IPS-18a (cell line): ENCODE data around the gene PXN.
"Not testable (repeated sequence)": the region's sequence is repeated elsewhere in the genome, so short reads cannot be mapped to it uniquely, and the experiment has no call there.

Experiments
- H3K27ac ChIP-seq: one replicate; pipeline ENCODE4 v1.5.1; 2013; ENCODE audit warnings: low read length
- H3K27me3 ChIP-seq: one replicate; pipeline ENCODE4 v1.6.1; 2013; ENCODE audit warnings: mild to moderate bottlenecking, low read length; ENCODE audit not compliant: control insufficient read depth, insufficient read depth
- H3K36me3 ChIP-seq: one replicate; pipeline ENCODE4 v1.6.1; 2013; ENCODE audit warnings: low read depth, low read length; ENCODE audit not compliant: control insufficient read depth
- H3K4me1 ChIP-seq: one replicate; pipeline ENCODE4 v1.6.1; 2013; ENCODE audit warnings: low read depth, low read length; ENCODE audit not compliant: control insufficient read depth
- H3K4me3 ChIP-seq: one replicate; pipeline ENCODE4 v1.5.1; 2013; ENCODE audit warnings: low read length
- H3K9ac ChIP-seq: one replicate; pipeline ENCODE4 v1.6.1; 2013; ENCODE audit warnings: mild to moderate bottlenecking, low read length, moderate library complexity
- H3K9me3 ChIP-seq: one replicate; pipeline ENCODE4 v1.6.1; 2013; ENCODE audit warnings: low read depth, low read length; ENCODE audit not compliant: control insufficient read depth

Gene PXN

DNA sequence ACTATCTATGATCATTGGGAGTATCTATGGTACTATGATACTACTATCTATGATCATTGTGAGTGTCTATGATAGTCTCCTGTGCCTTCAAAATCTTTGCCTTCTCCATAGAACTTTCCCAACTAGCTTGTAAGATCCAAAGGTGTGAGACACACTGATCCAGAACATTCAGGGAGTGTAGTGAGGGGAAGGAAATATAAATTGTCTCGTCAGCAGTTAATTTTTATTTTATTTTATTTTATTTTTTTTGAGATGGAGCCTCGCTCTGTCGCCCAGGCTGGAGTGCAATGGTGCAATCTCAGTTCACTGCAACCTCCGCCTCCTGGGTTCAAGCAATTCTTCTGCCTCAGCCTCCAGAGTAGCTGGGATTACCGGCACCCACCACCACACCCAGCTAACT lies 58.7 kb downstream of the PXN start:
- not testable (repeated sequence) for H3K9me3 ChIP-seq, H3K9ac ChIP-seq, H3K27ac ChIP-seq, H3K4me1 ChIP-seq, H3K4me3 ChIP-seq, H3K27me3 ChIP-seq
- peaks cover 34% of the 10 kb centered on the region for H3K36me3 ChIP-seq

DNA sequence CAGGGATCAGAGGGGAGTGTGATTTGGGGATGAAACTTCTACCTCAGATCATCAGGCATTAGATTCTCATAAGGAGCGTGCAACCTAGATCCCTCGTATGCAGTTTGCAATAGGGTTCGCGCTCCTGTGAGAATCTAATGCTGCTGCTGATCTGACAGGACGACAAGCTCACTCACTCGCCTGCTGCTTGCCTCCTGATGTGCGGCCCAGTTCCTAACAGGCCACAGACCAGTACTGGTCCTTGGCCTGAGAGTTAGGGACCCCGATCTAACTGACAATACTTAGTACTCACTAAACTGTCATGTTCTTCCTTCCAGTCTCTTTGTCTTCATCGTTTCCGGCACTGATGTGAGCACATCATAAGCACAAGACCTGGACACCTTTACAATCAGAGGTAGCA lies 59.3 kb downstream of the PXN start:
- Histone ChIP-seq H3K9ac (no peak overlapping the region), H3K4me3 (no peak overlapping the region), H3K4me1 (no peaks in the 10 kb centered on the region), H3K9me3 (no peaks in the 10 kb centered on the region), H3K27me3 (no peaks in the 10 kb centered on the region), H3K27ac (no peak overlapping the region), H3K36me3 (peaks cover 29% of the 10 kb centered on the region)

DNA sequence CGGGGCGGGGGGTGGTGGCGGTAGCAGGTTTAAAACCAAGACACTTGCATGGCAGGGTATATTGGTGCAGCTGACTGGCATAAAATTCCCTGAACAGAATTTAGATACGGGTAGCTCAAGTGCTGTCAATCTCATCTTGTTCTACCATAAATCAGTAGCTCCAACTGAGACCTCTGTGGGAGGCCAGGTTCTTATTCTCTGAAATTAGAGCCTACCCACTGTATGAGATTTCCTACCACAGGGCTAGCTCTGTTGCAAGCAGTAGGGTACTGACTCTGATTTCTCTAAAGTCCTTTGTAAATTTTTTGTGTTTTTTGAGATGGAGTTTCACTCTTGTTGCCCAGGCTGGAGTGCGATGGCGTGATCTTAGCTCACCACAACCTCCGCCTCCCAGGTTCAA lies 61.4 kb downstream of the PXN start:
- Histone ChIP-seq H3K27me3 (no peaks in the 10 kb centered on the region), H3K36me3 (peaks cover 22% of the 10 kb centered on the region), H3K4me3 (no peak overlapping the region), H3K9me3 (no peaks in the 10 kb centered on the region), H3K27ac (no peak overlapping the region), H3K9ac (no peak overlapping the region), H3K4me1 (peaks cover 7% of the 10 kb centered on the region)

DNA sequence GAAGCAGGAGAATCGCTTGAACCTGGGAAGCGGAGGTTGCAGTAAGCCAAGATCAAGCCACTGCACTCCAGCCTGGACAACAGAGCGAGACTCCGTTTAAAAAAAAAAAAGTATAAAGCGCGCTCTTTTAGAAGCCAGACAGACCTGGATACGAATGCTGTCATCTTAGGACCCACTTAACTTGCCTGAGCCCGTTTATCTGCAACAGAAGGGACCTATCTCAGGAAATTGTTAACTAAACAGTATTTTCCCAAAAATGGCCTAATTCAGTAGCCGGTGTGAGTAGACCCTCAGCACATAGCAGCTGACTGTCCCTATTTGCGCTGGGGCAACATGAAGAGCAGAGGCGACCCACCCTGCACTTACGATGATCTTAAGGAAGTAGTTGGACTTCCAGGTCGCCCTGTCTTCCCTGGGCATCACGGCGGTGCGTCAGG lies 65.1 kb downstream of the PXN start:
- Histone ChIP-seq H3K27ac (peak overlapping the region; percentile 74), H3K27me3 (no peaks in the 10 kb centered on the region), H3K4me1 (peaks cover 11% of the 10 kb centered on the region), H3K9ac (peak overlapping the region; percentile 99), H3K36me3 (peaks cover 43% of the 10 kb centered on the region), H3K4me3 (peak overlapping the region; percentile 99), H3K9me3 (no peaks in the 10 kb centered on the region)

DNA sequence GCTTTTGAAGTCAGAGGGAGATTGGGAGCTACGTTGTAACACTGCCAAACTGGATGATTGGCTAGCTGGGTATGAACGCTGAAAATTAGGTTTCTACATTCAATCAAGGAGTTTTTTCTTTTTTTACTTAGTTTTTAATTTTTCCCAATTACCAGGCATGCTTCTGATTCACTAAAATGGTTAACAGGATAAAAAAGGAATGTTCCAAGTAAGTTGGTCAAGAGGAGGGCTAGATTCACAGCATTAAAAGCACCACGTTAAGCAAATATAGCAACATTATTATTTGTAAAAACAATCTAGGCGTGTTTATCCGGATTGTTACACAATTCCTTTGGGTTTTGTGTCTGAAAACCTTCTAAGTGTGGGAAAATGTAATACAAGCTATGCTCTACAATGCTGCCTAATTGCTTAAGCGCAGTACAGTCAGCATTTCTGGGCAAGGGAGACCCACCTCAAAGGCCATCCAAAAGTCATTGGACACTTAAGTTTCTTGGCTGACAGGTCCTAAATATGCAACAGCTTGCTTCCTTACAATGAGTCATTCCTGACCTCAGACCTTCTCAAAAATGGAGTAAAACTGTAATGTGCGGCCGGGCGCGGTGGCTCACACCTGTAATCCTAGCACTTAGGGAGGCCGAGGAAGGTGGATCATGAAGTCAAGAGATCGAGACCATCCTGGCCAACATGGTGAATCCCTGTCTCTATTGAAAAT lies 65.8 kb downstream of the PXN start:
- H3K4me3 ChIP-seq = peak overlapping the region; percentile 99
- peaks cover 43% of the 10 kb centered on the region for H3K36me3 ChIP-seq
- peak overlapping the region; percentile 99 for H3K9ac ChIP-seq
- no peaks in the 10 kb centered on the region for H3K9me3 ChIP-seq
- H3K27ac ChIP-seq = peak overlapping the region; percentile 63
- H3K27me3 ChIP-seq = no peaks in the 10 kb centered on the region
- peaks cover 11% of the 10 kb centered on the region for H3K4me1 ChIP-seq

DNA sequence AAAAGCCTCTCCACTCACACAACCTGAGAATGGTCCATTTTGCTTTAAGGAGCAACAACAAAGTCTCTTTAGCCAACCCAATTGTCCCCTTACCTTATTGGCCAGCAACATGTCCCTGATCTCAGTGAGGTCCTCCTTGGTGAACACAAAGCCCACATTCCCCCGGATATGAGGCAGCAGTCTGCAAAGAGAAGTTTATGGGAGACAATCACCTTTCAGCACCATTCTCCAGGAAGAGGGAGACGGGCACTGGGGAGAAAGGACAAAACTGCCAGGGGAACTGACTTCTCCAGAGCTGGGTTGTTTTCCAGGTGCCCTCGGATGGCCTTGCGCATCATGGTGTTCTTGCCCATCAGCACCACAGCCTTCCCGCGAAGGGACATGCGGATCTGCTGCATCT lies 66.5 kb downstream of the PXN start:
- H3K4me3 ChIP-seq = peak overlapping the region; percentile 99

DNA sequence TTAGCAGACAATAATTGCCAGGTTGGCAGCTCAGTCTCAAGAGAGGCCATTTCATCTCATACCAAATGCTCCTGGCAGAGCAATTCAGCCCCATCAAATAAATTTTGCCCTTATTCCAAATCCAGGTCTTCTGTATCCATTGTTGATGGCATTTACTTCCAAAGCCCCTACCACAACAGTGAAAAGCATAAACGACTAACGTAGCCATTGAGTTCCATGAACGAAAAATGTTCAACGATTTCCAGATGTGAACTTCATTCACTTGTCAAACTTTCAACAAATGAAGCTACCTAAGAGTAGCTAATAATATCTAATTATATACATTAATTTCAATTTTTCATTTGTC lies 68.0 kb downstream of the PXN start:
- Histone ChIP-seq H3K4me1 (peaks cover 11% of the 10 kb centered on the region), H3K27me3 (no peaks in the 10 kb centered on the region), H3K9ac (no peak overlapping the region), H3K27ac (no peak overlapping the region), H3K36me3 (peaks cover 43% of the 10 kb centered on the region), H3K4me3 (no peak overlapping the region), H3K9me3 (no peaks in the 10 kb centered on the region)

More for the DNA sequence above, 66.5 kb downstream of the PXN start:
- Histone ChIP-seq H3K27me3 (no peaks in the 10 kb centered on the region), H3K9ac (peak overlapping the region; percentile 99), H3K36me3 (peaks cover 43% of the 10 kb centered on the region), H3K27ac (peak overlapping the region; percentile 63), H3K4me1 (peaks cover 11% of the 10 kb centered on the region), H3K9me3 (no peaks in the 10 kb centered on the region)

DNA sequence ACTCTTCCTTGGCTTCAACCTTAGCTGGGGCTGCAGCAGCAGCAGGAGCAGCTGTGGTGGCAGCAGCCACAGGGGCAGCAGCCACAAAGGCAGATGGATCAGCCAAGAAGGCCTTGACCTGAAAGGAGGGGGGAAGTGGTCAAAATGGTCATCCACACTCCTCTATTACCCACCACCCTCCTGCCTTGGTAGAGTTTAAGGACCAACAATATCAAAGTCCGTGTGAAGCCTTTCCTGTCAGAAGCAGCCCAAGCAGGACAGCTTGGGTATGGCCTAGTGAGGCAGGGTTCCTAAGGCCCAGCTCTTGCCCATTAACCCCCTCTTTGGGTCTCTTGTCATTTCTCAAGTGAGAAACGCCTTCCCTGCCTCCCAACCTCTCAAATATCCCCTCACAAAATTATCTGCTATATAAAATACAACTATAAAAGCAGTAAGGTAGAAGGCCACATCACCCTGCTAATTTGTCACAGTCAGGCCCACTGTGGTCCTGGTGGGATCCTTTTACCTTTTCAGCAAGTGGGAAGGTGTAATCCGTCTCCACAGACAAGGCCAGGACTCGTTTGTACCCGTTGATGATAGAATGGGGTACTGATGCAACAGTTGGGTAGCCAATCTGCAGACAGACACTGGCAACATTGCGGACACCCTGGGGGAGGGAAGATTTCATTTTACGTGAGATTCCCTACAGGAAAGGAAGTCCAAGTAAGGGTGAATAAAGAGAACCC lies 68.6 kb downstream of the PXN start:
- Histone ChIP-seq H3K4me1 (peaks cover 11% of the 10 kb centered on the region), H3K36me3 (peaks cover 43% of the 10 kb centered on the region)
- H3K27me3 ChIP-seq, H3K9ac ChIP-seq, H3K9me3 ChIP-seq, H3K4me3 ChIP-seq, H3K27ac ChIP-seq: not testable (repeated sequence)

DNA sequence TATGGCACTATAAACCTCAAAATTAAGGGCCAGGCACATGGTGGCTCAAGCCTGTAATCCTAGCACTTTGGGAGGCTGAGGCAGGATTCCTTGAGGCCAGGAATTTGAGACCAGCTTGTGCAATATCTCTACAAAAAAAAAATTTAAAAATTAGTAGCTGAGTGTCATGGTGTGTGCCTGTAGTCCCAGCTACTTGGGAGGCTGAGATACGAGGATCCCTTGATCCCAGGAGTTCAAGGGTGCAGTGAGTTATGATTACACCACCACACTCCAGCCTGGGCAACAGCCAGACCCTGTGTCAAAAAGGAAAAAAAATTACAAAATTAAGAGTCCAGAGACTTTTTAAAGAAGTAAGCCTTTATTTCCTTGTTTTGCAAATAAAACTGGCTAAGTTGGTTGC lies 69.2 kb downstream of the PXN start:
- Histone ChIP-seq H3K4me3 (no peak overlapping the region), H3K27me3 (no peaks in the 10 kb centered on the region), H3K27ac (no peak overlapping the region), H3K36me3 (peaks cover 43% of the 10 kb centered on the region), H3K9ac (no peak overlapping the region), H3K4me1 (peaks cover 11% of the 10 kb centered on the region), H3K9me3 (no peaks in the 10 kb centered on the region)

DNA sequence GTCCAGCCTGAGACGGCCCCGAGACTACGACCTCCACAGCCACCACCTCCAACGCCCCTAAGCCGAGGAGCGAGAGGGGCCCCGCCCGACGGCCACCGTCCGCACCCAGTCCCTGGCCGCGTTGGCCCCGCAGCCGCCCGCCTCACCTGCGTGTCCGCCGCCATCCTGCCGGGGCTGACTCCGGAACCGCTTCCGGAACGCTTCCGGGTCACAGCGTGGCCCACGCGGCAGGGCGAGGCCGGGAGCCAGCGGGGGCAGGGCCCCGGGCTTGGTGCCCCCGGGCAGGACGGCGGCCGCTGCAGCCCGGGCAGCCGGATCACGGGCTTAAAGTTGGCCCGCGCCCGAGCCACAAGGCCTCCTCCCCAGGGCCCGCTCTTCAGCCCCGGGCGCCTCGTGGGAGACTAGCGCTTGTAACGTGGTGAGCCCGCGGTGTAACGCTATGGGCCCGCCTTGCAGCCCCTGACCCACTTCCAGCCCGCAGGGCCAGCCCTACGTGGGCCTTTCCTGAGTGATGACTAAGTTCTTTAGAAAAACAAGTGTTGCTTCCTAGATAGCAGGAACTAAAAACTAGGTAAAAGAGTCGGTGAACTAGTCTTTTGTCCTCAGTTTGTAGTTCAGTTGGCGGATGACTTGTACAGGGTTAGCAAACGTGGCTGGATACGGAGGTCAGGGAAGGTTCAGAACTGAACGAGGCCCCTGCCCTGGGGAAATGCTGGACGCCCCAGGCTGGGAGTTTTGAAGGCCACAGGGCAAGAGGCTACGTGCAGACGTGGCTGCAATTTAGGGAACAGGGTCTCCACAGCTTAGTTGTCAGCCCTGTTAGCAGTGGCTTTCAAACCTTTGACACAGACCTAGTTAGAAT lies 70.8 kb downstream of the PXN start, which contains the start of gene GCN1:
GCN1 (minus strand) TSS at position 182 of the 862 bp plus-strand sequence; CDS start at position 164, 18 bp downstream.
- peaks cover 49% of the 10 kb centered on the region for H3K36me3 ChIP-seq
- no peaks in the 10 kb centered on the region for H3K9me3 ChIP-seq
- H3K4me3 ChIP-seq = peak within 1 kb of the TSS; percentile 96
- peak within 1 kb of the TSS; percentile 93 for H3K9ac ChIP-seq
- no peaks in the 10 kb centered on the region for H3K27me3 ChIP-seq
- peaks cover 10% of the 10 kb centered on the region for H3K4me1 ChIP-seq
- H3K27ac ChIP-seq = peak within 1 kb of the TSS; percentile 97

DNA sequence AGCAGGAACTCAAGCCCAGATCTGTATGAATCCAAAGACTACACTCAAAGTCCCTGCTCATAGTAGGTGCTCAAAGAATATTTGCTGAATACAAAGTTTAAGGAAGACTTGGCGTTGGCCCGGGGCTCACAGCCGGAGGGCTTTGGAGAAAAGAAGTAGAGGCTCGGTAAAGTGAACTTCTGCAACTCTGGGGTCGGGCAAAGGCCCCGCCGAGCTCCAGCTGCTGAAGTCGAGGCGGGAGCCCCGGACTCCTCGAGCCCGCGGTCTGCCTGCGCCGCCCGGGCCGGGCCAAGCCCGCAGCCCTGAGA lies 71.3 kb downstream of the PXN start:
- Histone ChIP-seq H3K9ac (peak overlapping the region; percentile 93), H3K4me3 (peak overlapping the region; percentile 96), H3K27me3 (no peaks in the 10 kb centered on the region), H3K4me1 (peaks cover 4% of the 10 kb centered on the region), H3K9me3 (no peaks in the 10 kb centered on the region), H3K27ac (peak overlapping the region; percentile 9), H3K36me3 (peaks cover 46% of the 10 kb centered on the region)
